ENCODE results near the gene RAE1. TPM values are rescaled to one million over a fixed set of nuclear protein-coding genes. Genes with fewer than 3 reads are reported as not detected.
"Not testable (repeated sequence)": the region's sequence is repeated elsewhere in the genome, so short reads cannot be mapped to it uniquely, and the experiment has no call there.

Gene RAE1
- total RNA-seq, 2 experiments from 2014 or later: 31.8 to 34.4 TPM

- POLR2A ChIA-PET: no interaction called here
- DNase-seq: no peak
- Mint-ChIP-seq H3K4me3 (no peak overlapping the region), H3K4me1 (no peaks in the 10 kb centered on the region), H3K36me3 (no peaks in the 10 kb centered on the region), H3K27me3 (peaks cover 15% of the 10 kb centered on the region), H3K27ac (no peak overlapping the region), H3K9me3 (no peaks in the 10 kb centered on the region)
- ATAC-seq (ENCODE audit: low read depth): no peak
Measured at GRCh38 chr20:57341663-57342062, 9.4 kb upstream of the RAE1 start.

- no peaks in the 10 kb centered on the region for H3K9me3 Mint-ChIP-seq
- DNase-seq: no peak
Measured at GRCh38 chr20:57342829-57343228, 8.2 kb upstream of the RAE1 start.

GRCh38 chr20:57346477-57346876, 4.6 kb upstream of the RAE1 start:
- Mint-ChIP-seq H3K4me1 (no peaks in the 10 kb centered on the region), H3K27ac (no peak overlapping the region), H3K9me3 (no peaks in the 10 kb centered on the region), H3K4me3 (no peak overlapping the region), H3K27me3 (peaks cover 7% of the 10 kb centered on the region), H3K36me3 (no peaks in the 10 kb centered on the region)
- DNase-seq: peak; percentile 67
- POLR2A ChIA-PET: no interaction called here
- no peak for ATAC-seq (ENCODE audit: low read depth)

More at GRCh38 chr20:57342829-57343228, 8.2 kb upstream of the RAE1 start:
- H3K4me1 Mint-ChIP-seq: no peaks in the 10 kb centered on the region
- H3K36me3 Mint-ChIP-seq: no peaks in the 10 kb centered on the region
- no peak for ATAC-seq (ENCODE audit: low read depth)
- H3K27me3 Mint-ChIP-seq: peaks cover 15% of the 10 kb centered on the region
- POLR2A ChIA-PET: no interaction called here
- no peak overlapping the region for H3K4me3 Mint-ChIP-seq
- H3K27ac Mint-ChIP-seq: no peak overlapping the region

- Mint-ChIP-seq H3K27ac (no peak overlapping the region), H3K4me1 (peaks cover 7% of the 10 kb centered on the region)
Measured at GRCh38 chr20:57347393-57347792, 3.7 kb upstream of the RAE1 start.

GRCh38 chr20:57348200-57348921, 2.7 kb upstream of the RAE1 start:
- POLR2A ChIA-PET; H3K4me1 Mint-ChIP-seq; ATAC-seq (ENCODE audit: low read depth); H3K27ac Mint-ChIP-seq; H3K36me3 Mint-ChIP-seq; DNase-seq; H3K4me3 Mint-ChIP-seq; H3K27me3 Mint-ChIP-seq; H3K9me3 Mint-ChIP-seq: not testable (repeated sequence)

More at GRCh38 chr20:57347393-57347792, 3.7 kb upstream of the RAE1 start:
- no peak for DNase-seq
- no peak overlapping the region for H3K4me3 Mint-ChIP-seq
- H3K9me3 Mint-ChIP-seq: no peaks in the 10 kb centered on the region
- H3K36me3 Mint-ChIP-seq: no peaks in the 10 kb centered on the region
- POLR2A ChIA-PET: no interaction called here
- no peak for ATAC-seq (ENCODE audit: low read depth)
- H3K27me3 Mint-ChIP-seq: peaks cover 7% of the 10 kb centered on the region

- Mint-ChIP-seq H3K4me3 (peak overlapping the region; percentile 53), H3K27ac (peak overlapping the region; percentile 46)
- not testable (repeated sequence) for H3K36me3 Mint-ChIP-seq; H3K9me3 Mint-ChIP-seq; H3K27me3 Mint-ChIP-seq; ATAC-seq (ENCODE audit: low read depth); DNase-seq; H3K4me1 Mint-ChIP-seq
- POLR2A ChIA-PET: interaction anchor here (0.9 kb wide), 1 partner anchor 49 kb away, joined by 3 read pairs; no protein-coding TSS in a partner anchor
Measured at GRCh38 chr20:57348922-57349574, 2.0 kb upstream of the RAE1 start.

GRCh38 chr20:57350081-57350710, 859 bp upstream of the RAE1 start:
- Mint-ChIP-seq H3K4me3 (peak overlapping the region; percentile 68), H3K27me3 (peaks cover 7% of the 10 kb centered on the region), H3K36me3 (peaks cover 2% of the 10 kb centered on the region), H3K4me1 (peaks cover 10% of the 10 kb centered on the region), H3K9me3 (no peaks in the 10 kb centered on the region), H3K27ac (peak overlapping the region; percentile 21)
- DNase-seq (no peak), ATAC-seq (ENCODE audit: low read depth) (no peak)
- POLR2A ChIA-PET: no interaction called here

GRCh38 chr20:57350726-57351041, 371 bp upstream of the RAE1 start:
- H3K36me3 Mint-ChIP-seq; POLR2A ChIA-PET; DNase-seq; H3K4me1 Mint-ChIP-seq; H3K27me3 Mint-ChIP-seq; ATAC-seq (ENCODE audit: low read depth); H3K9me3 Mint-ChIP-seq: not testable (repeated sequence)
- Mint-ChIP-seq H3K4me3 (peak overlapping the region; percentile 97), H3K27ac (peak overlapping the region; percentile 74)

GRCh38 chr20:57352305-57352704, 1.2 kb downstream of the RAE1 start:
- Mint-ChIP-seq H3K27me3 (no peaks in the 10 kb centered on the region), H3K27ac (no peak overlapping the region), H3K36me3 (peaks cover 9% of the 10 kb centered on the region), H3K9me3 (no peaks in the 10 kb centered on the region), H3K4me1 (peaks cover 10% of the 10 kb centered on the region), H3K4me3 (peak overlapping the region; percentile 97)
- DNase-seq: no peak
- POLR2A ChIA-PET: interaction anchor here (0.9 kb wide), 1 partner anchor 40 kb away, joined by 5 read pairs; no protein-coding TSS in a partner anchor
- ATAC-seq (ENCODE audit: low read depth): no peak

- H3K27me3 Mint-ChIP-seq: no peaks in the 10 kb centered on the region
- DNase-seq: no peak
- H3K9me3 Mint-ChIP-seq: no peaks in the 10 kb centered on the region
- no peak overlapping the region for H3K4me3 Mint-ChIP-seq
- ATAC-seq (ENCODE audit: low read depth): no peak
- POLR2A ChIA-PET: no interaction called here
- H3K27ac Mint-ChIP-seq: no peak overlapping the region
- peaks cover 10% of the 10 kb centered on the region for H3K4me1 Mint-ChIP-seq
- H3K36me3 Mint-ChIP-seq: peaks cover 9% of the 10 kb centered on the region
Measured at GRCh38 chr20:57353351-57353750, 2.3 kb downstream of the RAE1 start.

- ATAC-seq (ENCODE audit: low read depth): no peak
- H3K27ac Mint-ChIP-seq: no peak overlapping the region
- H3K4me3 Mint-ChIP-seq: no peak overlapping the region
- POLR2A ChIA-PET: no interaction called here
- no peaks in the 10 kb centered on the region for H3K27me3 Mint-ChIP-seq
- H3K4me1 Mint-ChIP-seq: peaks cover 2% of the 10 kb centered on the region
- DNase-seq: no peak
- H3K9me3 Mint-ChIP-seq: no peaks in the 10 kb centered on the region
- peaks cover 20% of the 10 kb centered on the region for H3K36me3 Mint-ChIP-seq
Measured at GRCh38 chr20:57361517-57361916, 10.5 kb downstream of the RAE1 start.

GRCh38 chr20:57364451-57364850, 13.4 kb downstream of the RAE1 start:
- DNase-seq (no peak), ATAC-seq (ENCODE audit: low read depth) (no peak)
- H3K4me1 Mint-ChIP-seq: peaks cover 2% of the 10 kb centered on the region
- POLR2A ChIA-PET: no interaction called here
- H3K4me3 Mint-ChIP-seq: no peak overlapping the region
- no peak overlapping the region for H3K27ac Mint-ChIP-seq
- H3K36me3 Mint-ChIP-seq: peaks cover 24% of the 10 kb centered on the region
- H3K27me3 Mint-ChIP-seq: no peaks in the 10 kb centered on the region
- no peaks in the 10 kb centered on the region for H3K9me3 Mint-ChIP-seq

GRCh38 chr20:57369596-57369995, 18.5 kb downstream of the RAE1 start:
- DNase-seq (no peak), ATAC-seq (ENCODE audit: low read depth) (no peak)
- H3K4me1 Mint-ChIP-seq: peaks cover 5% of the 10 kb centered on the region
- H3K27ac Mint-ChIP-seq: no peak overlapping the region
- H3K9me3 Mint-ChIP-seq: no peaks in the 10 kb centered on the region
- H3K36me3 Mint-ChIP-seq: peaks cover 33% of the 10 kb centered on the region
- H3K27me3 Mint-ChIP-seq: no peaks in the 10 kb centered on the region
- no peak overlapping the region for H3K4me3 Mint-ChIP-seq
- POLR2A ChIA-PET: no interaction called here

GRCh38 chr20:57370316-57370715, 19.3 kb downstream of the RAE1 start:
- Mint-ChIP-seq H3K9me3 (no peaks in the 10 kb centered on the region), H3K27me3 (no peaks in the 10 kb centered on the region), H3K4me1 (peaks cover 7% of the 10 kb centered on the region), H3K4me3 (no peak overlapping the region), H3K36me3 (peaks cover 37% of the 10 kb centered on the region), H3K27ac (peak overlapping the region; percentile 2)
- POLR2A ChIA-PET: no interaction called here
- no peak for DNase-seq
- no peak for ATAC-seq (ENCODE audit: low read depth)
